ENCODE measurements around the gene MRPL24.
"Not testable (repeated sequence)": the region's sequence is repeated elsewhere in the genome, so short reads cannot be mapped to it uniquely, and the experiment has no call there.

The MRPL24 gene

DNA sequence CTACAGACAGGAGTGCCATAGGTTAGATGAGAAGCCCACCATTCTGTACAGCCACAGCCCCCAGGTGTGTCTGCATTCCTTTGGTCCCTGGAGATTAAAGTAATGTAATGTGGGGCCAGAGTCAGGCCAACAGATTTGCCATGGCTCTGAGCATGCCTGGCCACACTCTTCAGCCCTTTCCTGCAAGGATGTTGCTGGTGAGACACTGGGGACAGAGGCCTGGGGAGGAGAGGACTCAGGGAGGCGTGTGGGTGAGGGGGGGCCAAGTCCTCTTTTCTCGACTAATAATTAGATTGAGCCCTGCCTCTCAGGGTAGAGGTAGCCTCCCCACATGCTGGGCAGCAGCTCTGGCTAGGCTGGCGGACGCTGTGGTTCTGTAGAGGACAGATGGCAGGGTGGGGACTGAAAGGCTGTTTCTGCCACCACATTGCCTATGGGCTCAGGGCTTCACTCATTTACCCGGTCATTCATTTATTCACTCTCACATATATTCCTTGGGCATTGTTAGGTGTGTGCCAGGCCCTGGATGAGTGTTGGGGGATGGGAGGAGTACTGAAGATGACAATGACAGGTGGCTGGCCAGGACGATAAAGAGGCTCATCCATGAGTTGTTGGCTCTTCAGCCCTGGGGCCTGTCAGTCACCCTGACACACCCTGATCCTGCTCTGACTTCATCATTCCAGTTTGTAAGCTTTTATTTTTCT lies 19.4 kb upstream of the MRPL24 start:
- DNase-seq = no peak

DNA sequence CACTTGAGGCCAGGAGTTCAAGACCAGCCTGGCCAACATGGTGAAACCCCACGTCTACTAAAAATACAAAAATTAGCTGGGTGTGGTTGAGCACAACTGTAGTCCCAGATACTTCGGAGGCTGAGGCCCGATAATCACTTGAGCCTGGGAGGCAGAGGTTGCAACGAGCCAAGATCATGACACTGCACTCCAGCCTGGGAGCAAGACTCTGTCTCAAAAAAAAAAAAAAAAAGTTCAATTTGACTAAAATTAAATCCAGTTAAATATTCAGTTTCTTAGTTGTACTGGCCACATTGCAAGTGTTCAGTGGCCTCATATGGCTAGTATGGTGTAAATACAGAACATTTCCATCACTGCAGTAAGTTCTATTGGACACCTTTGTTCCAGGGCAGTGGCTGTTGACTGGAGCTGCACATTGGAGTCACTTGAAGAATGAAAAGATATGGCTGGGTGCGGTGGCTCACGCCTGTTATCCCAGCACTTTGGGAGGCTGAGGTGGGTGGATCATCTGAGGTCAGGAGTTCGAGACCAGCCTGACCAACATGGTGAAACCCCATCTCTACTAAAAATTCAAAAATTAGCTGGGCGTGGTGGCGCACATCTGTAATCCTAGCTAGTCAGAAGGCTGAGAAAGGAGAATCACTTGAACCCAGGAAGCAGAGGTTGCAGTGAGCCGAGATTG lies 16.8 kb upstream of the MRPL24 start:
- DNase-seq = not testable (repeated sequence)

DNA sequence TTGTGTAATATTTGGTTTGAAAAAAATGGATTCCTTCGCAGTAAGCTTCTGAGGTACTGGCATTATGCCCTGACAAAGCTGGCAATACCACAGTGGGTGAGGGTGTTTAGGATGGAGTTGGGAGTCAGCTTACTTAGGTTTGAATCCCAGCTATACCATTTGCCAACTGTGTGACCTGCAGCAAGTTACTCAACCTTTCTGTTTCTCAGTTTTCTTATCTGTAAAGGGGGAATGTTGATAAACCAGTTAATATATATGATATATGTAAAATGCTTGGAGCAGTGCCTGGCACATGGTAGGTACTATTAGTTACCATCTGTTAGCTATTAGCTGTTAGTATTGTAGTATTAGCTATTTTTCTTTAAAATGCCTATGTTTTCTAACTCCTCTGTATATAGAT lies 15.5 kb upstream of the MRPL24 start:
- DNase-seq = no peak

DNA sequence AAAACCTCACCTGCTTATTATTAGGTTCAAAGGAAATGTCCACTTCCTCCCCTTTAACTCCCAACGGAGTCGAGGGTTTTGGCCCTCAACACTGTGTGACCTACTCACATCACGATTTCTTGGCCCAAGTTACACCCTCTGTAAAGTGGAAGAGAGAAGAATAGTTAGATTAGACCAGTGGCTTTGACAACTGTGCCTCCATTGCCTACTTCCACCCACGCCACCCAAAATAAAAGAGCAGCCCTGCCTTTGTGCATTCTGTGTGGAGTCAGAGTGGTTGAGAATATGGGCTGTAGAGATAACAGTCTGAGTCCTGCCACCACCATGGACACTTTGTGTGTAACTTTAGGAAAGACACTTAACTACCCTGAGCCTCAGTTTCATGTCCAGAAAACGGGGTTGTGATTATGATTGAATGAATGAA lies 14.7 kb upstream of the MRPL24 start:
- DNase-seq = no peak

DNA sequence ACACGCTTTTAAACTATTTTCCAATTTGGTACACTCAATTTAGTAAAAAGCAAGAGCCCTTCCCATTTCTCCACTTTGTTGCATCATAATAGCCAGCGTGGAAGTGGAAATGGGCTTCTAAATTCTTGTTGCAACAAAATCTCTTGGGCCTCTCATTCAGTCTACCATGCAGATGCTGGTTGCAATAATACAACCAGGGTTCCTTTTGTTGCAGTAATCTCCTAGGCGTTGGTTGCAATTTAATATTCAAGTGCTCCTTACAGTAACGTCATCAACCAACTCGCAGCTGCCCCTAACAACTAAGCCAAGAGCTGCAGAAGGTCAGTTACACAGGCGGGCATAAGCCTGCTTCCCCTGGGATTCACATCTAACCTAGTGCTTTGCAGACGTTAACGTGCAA lies 13.3 kb upstream of the MRPL24 start:
- DNase-seq = peak; percentile 11 to 17

DNA sequence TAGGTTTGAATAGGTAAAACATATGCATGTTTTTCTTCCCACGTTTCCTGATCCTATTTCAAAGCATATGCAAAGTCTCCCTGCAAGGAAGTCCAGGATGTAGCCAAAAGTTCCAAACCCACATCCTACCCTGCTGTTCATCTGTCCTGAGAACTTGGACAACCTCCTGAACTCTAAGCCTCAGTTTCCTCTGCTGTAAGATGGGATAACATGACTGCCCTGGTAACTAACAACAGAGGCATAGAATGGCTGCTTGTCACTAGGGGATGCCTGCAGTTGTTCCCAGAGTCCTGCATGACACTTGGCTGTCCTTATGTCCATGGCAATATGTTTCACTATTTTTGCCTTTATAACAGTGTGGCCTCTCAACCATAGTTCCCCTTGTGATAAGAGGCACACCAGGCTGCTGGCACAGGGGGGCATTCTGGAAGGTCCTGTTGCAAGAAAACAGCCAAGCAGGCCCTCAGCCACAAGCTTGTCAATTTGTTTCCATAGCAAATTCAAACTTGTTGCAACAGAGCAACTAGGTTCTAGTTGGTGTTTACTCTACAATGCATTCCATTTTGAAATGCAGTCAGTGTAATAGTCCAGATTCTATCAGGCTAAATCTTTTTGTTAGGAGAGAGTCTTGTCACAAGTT lies 12.1 kb upstream of the MRPL24 start:
- DNase-seq = peak in 1 of 2 donors; percentile 19

DNA sequence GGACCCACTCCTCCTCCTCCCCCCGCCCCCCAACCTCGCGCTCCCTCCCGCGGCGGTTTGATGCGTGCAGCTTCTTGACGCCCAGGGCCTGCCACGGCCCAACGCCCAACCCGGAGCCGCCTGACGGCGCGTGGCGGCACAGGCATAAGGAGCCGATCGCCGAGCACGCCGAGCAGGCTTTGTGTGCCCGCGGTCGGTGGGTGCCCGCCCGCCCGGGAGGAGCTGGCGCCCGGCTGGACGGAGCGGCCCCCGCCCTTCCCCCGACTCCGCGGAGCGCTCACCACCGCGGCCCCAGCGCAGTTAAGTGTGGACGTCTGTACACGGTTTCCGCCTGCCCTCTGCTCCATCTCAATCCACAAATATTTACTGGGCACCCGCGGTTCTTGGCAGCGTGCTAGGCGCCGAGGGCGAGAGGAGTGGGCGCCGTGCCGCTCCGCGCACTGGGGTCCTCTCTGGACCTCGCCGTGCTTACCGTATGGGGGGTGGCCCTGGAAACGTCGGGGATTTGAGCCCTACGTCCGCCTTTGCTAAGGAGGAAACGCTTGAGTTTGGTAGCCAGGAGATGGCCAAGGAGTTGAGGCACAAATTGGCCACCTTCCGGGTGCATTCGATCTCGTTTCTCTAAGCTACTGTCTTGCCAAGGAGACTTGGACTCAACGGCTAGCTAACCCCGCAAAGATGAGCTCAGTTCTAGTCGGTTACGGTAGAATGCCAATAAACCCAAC lies 11.0 kb upstream of the MRPL24 start:
- peak; percentile 94 to 95 for DNase-seq

DNA sequence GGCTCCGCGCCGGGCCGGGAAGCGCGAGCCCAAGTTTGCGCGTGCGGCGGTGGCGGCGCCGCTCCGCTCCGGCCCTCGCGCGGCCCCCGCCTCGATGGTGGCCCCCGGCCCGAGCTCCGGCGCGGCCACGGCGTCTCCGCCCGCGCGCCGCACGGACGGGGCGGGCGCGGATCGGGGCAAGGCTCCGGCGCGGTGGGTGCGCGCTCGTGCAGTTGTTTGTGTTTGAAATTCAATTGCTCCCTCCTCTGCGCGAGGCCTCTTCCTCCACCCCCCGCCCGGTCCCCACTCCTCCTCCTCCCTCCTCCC lies 10.5 kb upstream of the MRPL24 start, which contains the start of gene HDGF:
TSS of gene HDGF (minus strand) at position 225 of the 306 bp plus-strand sequence. CDS start 246 bp downstream, outside the sequence.
- DNase-seq = no peak

DNA sequence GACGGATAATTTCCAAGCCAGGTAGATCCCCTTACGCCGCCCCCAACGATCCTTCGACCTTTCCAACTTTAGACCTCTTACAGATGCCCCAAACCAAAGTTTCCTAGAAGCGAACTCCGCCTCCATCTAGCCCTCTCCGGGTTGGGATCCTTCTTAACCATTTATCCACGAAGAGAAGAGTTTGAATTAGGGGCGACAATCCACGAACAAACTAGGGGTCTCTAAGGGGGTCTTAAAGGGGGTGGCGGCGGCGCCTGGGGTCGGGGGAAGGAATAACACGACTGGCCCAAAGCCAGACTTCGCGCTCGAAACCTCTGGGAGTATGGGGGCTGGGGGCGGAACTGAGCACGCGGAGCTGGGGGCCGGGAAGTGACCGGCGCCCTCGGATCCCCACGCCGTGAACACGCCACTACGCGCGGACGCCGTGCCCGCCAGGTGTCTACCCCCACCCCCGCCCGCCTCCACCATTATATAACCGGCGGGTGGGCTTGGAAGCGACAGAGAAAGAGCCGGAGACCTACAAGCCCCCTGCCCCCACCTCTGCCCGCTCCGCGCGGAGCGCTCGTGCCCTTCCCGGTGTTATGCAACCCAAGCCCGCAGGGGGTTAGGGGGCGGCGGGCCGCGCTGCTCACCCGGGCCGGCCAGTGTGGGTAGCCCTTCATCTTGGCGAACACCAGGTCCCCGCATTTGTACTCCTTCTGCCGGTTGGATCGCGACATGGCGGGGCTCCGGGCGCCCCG lies 10.0 kb upstream of the MRPL24 start:
- DNase-seq = peak; percentile 20 to 47

DNA sequence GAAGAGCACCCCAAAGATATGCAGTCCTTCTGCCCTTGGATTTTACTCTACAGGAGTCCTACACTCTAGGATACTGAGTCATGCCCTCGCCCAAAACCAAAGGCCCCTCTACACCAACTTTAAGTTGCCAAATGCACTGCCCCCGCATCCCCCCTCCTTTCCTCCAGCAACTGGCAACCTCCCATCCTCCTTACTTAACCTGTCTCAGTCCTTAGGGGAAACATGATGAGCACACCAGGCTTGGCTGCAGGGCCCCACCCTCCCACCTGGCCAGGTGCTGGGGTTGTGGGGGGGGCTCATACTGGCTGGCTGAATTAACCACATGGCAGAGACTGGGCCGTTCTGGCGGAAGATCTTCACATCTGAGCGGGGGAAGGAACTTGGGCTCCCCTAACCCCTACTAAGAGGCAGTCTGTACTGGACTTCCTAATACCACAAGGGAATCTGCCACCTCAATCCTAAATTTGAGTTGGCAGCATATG lies 9.3 kb upstream of the MRPL24 start:
- peak in 1 of 2 donors; percentile 38 for DNase-seq

DNA sequence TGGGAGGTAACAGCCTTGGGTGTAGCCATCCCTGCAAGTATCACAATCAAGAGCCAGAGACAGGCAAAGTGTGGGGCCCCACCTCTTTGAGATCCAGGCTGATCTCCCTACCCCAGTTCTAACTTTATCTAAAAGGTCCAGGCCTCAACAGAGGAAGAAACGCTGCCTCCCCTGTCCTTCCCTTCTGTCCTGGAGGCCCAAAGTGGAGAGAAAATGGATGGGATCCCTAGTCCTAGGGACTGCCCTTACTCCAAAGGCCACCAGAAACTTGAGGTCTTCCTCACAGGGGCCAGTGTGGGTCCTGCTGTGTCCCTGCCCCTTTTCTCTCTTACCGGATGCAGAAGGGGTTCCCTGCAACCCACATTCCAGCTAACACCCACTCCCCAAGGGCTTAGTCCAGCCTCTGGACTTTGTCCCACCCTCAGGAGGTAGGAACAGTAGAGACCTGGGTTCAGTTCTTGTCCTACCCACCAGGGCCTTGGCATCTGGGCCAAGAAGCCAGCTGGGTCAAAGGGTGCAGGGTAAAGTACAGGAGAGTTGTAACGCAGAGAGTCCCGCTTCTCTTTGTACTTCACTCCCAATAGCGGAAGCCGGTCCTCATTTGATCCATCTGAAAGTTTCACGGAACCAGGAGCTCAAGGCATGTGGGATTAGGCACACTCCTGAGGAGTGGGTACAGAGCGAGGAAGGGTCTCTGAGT lies 8.7 kb upstream of the MRPL24 start:
- peak in 1 of 2 donors; percentile 38 for DNase-seq

DNA sequence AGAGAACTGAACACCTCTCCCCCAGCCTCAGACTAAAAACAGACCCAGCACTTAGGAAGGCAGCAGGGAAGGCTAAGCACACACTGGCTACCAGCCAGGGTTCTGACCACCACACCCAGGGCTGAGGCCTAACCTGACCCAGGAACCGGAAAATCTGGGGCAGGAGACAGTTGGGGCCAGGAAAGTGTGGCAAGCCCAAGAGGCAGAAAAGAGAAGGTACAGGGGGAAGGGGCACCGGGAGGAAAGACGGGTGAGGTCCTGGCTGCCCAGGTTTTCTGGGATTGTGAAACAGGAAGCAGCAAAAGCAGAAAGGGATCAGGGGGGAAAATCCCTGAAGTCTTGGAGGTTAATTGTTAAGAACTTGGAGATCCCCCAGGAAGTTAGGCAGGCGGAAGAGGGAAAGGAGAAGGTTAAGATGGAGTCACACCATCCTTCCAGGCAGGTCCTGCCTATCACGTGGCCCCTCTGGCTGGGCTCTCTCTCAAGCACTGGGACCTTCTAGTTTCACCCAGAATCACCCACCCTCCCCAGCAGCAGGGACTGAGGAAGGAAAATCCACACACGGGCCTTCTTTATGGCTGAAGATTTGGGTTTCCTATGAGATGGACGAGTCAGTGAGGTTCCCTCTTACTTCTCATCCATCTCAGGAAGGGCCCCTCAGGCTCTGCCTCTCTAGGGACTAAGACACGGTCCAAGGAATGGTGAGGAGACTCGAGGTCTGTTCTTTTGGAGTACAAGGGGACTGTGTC lies 8.0 kb upstream of the MRPL24 start:
- DNase-seq = peak; percentile 36 to 64

DNA sequence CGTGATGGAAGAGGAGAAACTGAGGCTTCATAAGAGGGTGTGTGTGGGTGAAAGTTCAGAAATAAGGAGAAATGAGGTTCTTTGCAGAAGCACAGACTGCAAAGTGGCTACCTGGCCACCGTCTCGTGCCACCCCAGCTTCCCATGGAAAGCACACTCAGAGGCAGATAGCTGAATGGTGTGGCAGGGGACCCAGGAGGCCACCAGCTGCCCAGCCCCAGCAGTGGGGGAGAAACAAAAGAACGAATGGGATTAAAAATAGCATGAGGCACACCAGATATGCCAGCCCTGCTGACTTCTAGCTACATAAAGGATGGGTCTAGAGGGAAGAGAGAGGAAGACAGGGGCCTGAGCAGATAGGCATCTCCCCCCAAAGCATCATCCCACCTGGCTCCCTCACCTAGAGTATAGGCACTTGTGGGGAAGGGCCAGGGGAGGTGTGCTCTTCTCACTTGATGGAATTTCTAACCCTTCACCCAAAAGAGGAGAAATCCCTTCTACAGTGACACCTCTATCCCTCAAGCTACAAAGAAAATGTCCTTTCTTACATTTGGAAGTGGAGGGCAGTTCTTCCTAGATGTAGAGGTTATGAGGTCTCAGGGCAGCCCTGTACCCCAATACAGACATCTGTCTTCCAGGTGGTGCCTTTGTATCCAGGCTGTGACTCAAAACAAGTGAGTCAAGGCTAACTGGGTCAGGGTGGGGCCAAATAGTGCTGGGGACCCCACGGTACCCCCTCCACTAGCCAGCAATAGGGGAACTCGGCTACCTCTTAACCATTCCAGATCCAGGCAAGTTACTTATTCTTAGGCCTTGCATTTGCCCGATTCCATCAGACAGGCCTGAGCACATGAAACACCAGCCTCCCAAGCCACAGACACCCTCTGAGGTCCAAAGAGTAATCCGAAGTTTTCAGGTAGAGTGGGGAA lies 7.1 kb upstream of the MRPL24 start:
- no peak for DNase-seq

DNA sequence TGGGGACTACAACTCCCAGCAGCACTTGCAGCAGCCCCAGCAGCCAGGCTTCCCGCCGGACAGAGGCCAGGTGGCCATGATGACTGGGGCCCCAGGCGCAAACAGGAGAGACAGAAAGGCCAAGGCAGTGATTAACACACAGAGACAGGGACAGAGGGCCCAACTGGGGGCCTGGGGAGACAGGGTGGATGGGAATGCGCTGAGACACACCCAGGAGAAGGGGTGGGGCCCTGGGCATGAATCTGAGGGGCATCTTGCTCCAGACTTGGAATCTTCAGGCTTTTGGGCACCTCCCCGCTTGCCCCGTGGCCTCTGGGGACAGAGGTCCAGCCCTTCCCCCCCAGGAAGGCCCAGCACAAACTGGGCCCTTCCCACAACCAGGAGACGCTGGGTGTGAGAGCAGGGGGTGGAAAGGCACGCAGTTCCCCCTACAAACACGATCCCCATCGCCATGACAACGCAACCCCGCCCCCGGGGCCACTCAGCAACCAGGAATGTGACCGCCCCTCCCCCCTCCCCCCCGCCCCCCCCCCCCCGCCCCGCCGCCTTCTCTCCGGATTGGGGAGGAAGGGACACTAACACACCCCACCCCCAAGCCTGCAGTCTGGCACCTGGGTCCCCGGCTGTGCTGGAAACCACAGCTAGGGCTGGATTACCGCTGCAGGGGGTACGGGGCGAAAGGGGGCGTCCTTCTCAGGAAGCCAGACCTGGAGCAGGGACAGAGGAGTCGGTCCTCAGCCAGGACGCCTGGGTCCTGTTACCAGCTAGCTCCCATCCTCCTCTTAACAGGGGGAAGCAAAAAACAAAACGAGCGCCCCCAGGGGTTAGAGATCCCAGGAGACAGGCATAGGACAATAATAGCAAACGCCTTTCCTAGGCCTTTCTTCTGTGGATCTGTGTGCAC lies 6.1 kb upstream of the MRPL24 start:
- peak; percentile 62 to 87 for DNase-seq

DNA sequence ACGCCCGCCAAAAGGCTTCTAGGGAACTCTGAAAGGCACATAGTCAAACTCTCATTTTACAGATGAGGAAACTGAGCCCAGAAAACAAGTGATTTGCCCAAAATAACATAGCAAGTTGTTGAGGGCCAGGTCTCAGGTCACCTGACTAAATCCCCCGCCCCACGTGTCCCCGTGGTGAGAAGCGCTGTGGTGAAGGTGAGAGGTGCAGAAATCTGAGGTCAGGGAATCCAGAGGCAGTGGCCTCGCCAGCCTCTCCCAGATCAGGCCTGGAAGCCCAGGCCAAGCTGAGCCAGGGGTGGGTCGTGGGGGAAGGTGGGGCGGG lies 5.5 kb upstream of the MRPL24 start:
- no peak for DNase-seq

DNA sequence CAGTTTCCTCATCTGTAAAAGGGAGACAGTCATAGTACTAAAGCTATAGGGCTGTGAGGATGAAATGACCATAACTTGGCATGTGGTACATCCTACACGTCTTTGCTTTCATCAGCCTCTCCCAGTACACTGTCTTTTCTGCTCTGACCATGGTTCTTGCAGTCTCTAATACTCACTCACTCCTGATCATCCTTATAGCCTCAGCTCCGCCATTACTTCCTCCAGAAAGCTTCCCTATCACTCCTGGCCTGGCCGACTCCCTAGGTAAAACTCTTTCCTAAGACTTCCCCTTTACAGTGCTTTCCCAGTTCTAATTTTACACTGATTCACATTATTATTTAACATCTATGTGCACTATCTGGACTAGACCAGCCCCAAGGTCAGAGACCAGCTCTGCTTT lies 5.0 kb upstream of the MRPL24 start:
- peak; percentile 18 to 47 for DNase-seq

DNA sequence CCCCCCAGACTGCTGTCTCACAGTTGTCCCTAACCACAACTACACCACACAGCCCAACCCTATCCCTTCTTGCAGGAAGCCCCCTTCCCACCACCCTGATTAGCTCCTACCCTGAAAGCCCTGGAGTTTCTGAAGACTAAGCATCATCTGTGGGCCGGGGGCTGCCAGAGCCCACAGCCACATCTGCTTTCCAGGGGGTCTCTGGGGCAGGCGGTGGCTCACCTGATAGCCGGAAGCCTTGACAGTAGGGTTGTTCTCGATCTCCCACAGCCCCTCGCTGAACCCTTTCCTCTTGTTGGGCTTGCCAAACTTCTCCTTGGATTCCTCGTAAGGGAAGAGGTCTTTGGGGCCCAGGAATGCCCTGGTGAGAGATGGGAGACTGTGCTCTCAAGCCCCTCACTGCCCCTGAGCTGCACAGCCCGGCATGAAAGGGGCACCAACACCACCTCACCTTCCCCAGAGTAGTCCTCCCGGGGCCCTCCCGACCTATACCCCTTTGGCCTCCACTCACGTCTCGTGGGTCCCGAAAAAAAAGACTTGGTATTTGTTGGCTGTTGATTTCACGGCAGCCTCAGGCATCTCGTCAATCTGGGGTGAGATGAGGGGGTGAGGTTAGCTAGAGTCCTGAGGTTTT lies 4.0 kb upstream of the MRPL24 start:
- no peak for DNase-seq

DNA sequence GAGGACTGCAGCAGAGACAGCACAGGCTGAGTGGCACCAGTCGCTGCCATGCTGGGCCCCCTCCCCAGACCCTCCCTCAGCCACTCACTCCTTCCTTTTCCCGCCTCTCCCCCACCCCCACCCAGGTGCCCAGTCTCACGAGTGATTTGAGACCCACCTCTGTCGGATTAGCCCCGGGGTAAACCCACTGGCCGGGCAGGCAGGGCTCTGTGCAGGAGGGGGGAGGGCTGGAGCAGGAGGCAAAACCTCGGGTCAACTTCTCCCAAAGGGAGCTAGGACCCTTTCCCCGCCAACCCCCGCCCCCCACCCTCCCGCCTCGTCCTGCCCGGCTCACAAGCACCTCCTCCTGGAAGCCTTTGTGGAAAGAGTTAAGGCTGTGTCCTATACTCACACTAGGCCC lies 3.5 kb upstream of the MRPL24 start:
- no peak for DNase-seq

All from inflammatory macrophage (primary cell).